Stimulated activated naive CD8-positive, alpha-beta T cell treated with anti-CD3 and anti-CD28 coated beads, Interleukin-15, Interleukin-2, amounts not matched to agents 100 U/mL and 50 U/mL, for 24 hours (primary cell): ENCODE results near the gene NMNAT1.
"Not testable (repeated sequence)": the region's sequence is repeated elsewhere in the genome, so short reads cannot be mapped to it uniquely, and the experiment has no call there.

Source experiments
- ATAC-seq: fragments of 150-1000 bp; cut with Tn5 transposase; one replicate; pipeline ENCODE4 v1.10.0; 2021
- DNase-seq: peaks from one replicate; pipeline ENCODE4 v3.0.0; 2021

NMNAT1 gene

GRCh38 chr1:9920606-9921005 is 22.7 kb upstream of the NMNAT1 start:
- ATAC-seq (no peak), DNase-seq (no peak)

- DNase-seq (no peak), ATAC-seq (no peak)
Observed at GRCh38 chr1:9922342-9922741, 20.9 kb upstream of the NMNAT1 start.

GRCh38 chr1:9927259-9927658 is 16.0 kb upstream of the NMNAT1 start:
- no peak for ATAC-seq
- no peak for DNase-seq

- DNase-seq (no peak), ATAC-seq (no peak)
Observed at GRCh38 chr1:9929431-9930385, 13.6 kb upstream of the NMNAT1 start.

GRCh38 chr1:9942399-9942938 is 806 bp upstream of the NMNAT1 start:
- DNase-seq (peak; percentile 15), ATAC-seq (peak; percentile 55)

GRCh38 chr1:9946315-9946714 is 3.0 kb downstream of the NMNAT1 start:
- ATAC-seq = no peak

GRCh38 chr1:9957726-9958125 is 14.5 kb downstream of the NMNAT1 start:
- no peak for DNase-seq
- ATAC-seq = no peak

More at GRCh38 chr1:9946315-9946714, 3.0 kb downstream of the NMNAT1 start:
- no peak for DNase-seq

GRCh38 chr1:9960011-9960410 is 16.7 kb downstream of the NMNAT1 start:
- DNase-seq = no peak
- no peak for ATAC-seq

- no peak for DNase-seq
- ATAC-seq = no peak
Observed at GRCh38 chr1:9960706-9961562, 17.7 kb downstream of the NMNAT1 start.

GRCh38 chr1:9984253-9984652 is 41.0 kb downstream of the NMNAT1 start:
- ATAC-seq = no peak
- DNase-seq = no peak

- ATAC-seq = no peak
- DNase-seq = no peak
Observed at GRCh38 chr1:9985001-9985400, 41.7 kb downstream of the NMNAT1 start.

GRCh38 chr1:9989773-9990172 is 46.5 kb downstream of the NMNAT1 start:
- ATAC-seq (no peak), DNase-seq (no peak)

GRCh38 chr1:9990944-9991343 is 47.7 kb downstream of the NMNAT1 start:
- ATAC-seq = no peak
- DNase-seq = no peak

- DNase-seq (no peak), ATAC-seq (no peak)
Observed at GRCh38 chr1:9992910-9993309, 49.6 kb downstream of the NMNAT1 start.

GRCh38 chr1:9993561-9994075 is 50.3 kb downstream of the NMNAT1 start:
- DNase-seq (no peak), ATAC-seq (no peak)

GRCh38 chr1:9996624-9997582 is 53.6 kb downstream of the NMNAT1 start, which contains the start of gene RBP7:
RBP7 (plus strand) TSS chr1:9997228; CDS start chr1:9997259, 31 bp downstream.
- ATAC-seq (no peak), DNase-seq (peak; percentile 14)

- ATAC-seq = no peak
Observed at GRCh38 chr1:10001016-10001665, 57.9 kb downstream of the NMNAT1 start.

GRCh38 chr1:10005248-10005647 is 62.0 kb downstream of the NMNAT1 start:
- ATAC-seq, DNase-seq: not testable (repeated sequence)

More at GRCh38 chr1:10001016-10001665, 57.9 kb downstream of the NMNAT1 start:
- DNase-seq = no peak

GRCh38 chr1:10007169-10007568 is 63.9 kb downstream of the NMNAT1 start:
- ATAC-seq (no peak), DNase-seq (no peak)

GRCh38 chr1:10014016-10014415 is 70.7 kb downstream of the NMNAT1 start:
- DNase-seq (no peak), ATAC-seq (no peak)

GRCh38 chr1:10019561-10019960 is 76.3 kb downstream of the NMNAT1 start:
- ATAC-seq (no peak), DNase-seq (no peak)
